Breast epithelium (tissue), 3 donors: Measurements from ENCODE around the gene LRRC74B.

Experiments
- POLR2A ChIP-seq: fragments of 450-650 bp; IDR thresholded peaks from one replicate; pipeline ENCODE4 v1.6.1; 2016; ENCODE audit warnings: antibody characterized with exemption, mild to moderate bottlenecking, moderate library complexity
- POLR2AphosphoS5 ChIP-seq, 3 donors: sonication (generic); formaldehyde crosslinking; IDR thresholded peaks; one replicate each; pipeline ENCODE4 v1.6.1; 2017; ENCODE audit warnings: antibody characterized with exemption in 3 of 3
- TF ChIP-seq, protein P1 (sequence below), 3 donors: fragments of 450-650 bp; IDR thresholded peaks; one replicate each; pipeline ENCODE4 v1.5.1; 2016 to 2017; ENCODE audit warnings: antibody characterized with exemption in 3 of 3, mild to moderate bottlenecking in 3 of 3, moderate library complexity in 3 of 3

DNA sequence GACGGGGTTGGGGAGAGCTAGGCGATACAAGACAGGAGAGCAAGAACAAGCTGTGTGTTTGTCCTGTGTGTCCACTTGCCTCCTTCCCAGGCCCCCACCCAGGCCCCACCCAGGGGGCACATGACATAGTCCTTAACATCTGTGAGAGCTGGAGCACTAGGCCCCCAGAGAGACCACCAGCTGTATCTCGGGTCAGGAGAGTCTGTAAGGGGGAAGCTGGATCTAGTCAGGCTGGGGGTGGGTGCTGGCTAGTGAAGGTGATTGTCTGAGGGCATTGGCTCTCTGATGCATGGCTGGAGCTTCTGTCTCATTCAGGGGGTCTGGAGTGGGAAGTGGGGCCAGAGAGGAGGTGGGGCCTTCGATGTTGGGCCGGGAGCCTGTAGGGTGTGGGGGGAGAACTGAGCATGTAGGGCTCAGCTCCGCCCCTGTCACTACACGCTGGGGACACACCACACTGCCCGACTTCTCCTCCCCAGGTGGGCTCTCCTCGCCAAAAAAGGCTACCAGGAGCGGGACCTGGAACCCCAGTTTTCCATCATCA lies 30.2 kb upstream of the LRRC74B start:
- TF ChIP-seq, protein P1, sequence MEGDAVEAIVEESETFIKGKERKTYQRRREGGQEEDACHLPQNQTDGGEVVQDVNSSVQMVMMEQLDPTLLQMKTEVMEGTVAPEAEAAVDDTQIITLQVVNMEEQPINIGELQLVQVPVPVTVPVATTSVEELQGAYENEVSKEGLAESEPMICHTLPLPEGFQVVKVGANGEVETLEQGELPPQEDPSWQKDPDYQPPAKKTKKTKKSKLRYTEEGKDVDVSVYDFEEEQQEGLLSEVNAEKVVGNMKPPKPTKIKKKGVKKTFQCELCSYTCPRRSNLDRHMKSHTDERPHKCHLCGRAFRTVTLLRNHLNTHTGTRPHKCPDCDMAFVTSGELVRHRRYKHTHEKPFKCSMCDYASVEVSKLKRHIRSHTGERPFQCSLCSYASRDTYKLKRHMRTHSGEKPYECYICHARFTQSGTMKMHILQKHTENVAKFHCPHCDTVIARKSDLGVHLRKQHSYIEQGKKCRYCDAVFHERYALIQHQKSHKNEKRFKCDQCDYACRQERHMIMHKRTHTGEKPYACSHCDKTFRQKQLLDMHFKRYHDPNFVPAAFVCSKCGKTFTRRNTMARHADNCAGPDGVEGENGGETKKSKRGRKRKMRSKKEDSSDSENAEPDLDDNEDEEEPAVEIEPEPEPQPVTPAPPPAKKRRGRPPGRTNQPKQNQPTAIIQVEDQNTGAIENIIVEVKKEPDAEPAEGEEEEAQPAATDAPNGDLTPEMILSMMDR (IDR thresholded peaks at IDR 0.05): no peak
- no peak for TF ChIP-seq POLR2AphosphoS5 (IDR thresholded peaks at IDR 0.05)
- no peak for TF ChIP-seq POLR2A
